ENCODE results near the gene RAB7A. TPM values are rescaled to one million over a fixed set of nuclear protein-coding genes. Genes with fewer than 3 reads are reported as not detected.

The RAB7A gene
- total and polyA plus RNA-seq, 2 of the 13 experiments (the other 11 are each of a cell fraction or from before 2014, with no cell fraction given) = 26.5 to 182 TPM

DNA sequence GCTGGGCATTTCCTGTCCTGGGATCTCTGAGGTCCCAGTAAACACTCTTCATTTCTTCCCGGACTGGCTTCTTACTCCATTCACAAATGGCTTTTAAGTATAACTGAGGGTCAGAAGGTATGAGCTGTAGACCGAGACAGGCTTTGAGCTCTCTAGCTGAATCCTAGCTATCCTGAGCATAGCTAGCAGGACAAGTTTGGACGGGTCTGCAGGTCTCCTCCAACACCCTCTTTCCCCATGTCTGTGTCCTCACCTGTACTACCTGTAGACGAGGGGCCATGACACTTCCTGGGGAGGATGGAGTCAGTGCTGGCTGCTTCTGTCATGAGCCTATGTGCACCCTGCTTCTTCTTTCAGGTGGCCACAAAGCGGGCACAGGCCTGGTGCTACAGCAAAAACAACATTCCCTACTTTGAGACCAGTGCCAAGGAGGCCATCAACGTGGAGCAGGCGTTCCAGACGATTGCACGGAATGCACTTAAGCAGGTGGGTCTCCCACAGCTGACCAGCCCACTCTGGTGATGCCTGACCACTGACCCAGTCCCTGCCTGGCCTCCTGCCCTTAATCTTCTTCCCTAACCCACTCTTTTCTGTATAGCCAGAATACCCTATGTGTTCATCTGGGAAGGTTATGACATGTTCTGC, 81.3 kb downstream of the RAB7A start:
- Histone ChIP-seq H3K27ac (ENCODE audit: extremely low read length, insufficient read depth, low read length) (no peak overlapping the region), H4K20me1 (ENCODE audit: insufficient read depth, low read length) (peaks cover 3% of the 10 kb centered on the region; the same call in 1 of the 2 replicates), H3K9me3 (ENCODE audit: low read length) (no peaks in the 10 kb centered on the region), H3K4me3 (replicated peaks in 1 of 3; ENCODE audit: insufficient read depth in 1 of 3, low read depth in 2 of 3, low read length in 3 of 3) (no peak overlapping the region), H3K27me3 (ENCODE audit: control insufficient read depth in 1 of 2, insufficient read depth in 2 of 2, low read length in 2 of 2) (no peaks in the 10 kb centered on the region), H3K4me1 (ENCODE audit: insufficient read depth, low read length) (no peaks in the 10 kb centered on the region), H3K4me2 (ENCODE audit: low read depth, low read length) (no peak overlapping the region), H3K36me3 (replicated peaks in 1 of 2; ENCODE audit: control insufficient read depth in 1 of 2, insufficient read depth in 2 of 2, low read length in 2 of 2) (peaks cover 31 to 75% of the 10 kb centered on the region in 2 experiments), H3K79me2 (ENCODE audit: insufficient read depth, low read length) (no peaks in the 10 kb centered on the region), H3K9ac (ENCODE audit: insufficient read depth, low read depth, low read length) (no peak overlapping the region), H2AFZ (ENCODE audit: low read length) (no peak overlapping the region)
- ATAC-seq (no peak), FAIRE-seq (no peak), DNase-seq (ENCODE audit: low spot score) (no peak)
- WGBS (ENCODE audit: low lambda C conversion rate) = 100% methylated on average over 9 of the region's 9 CpGs
- no TSS peak for BruUV-seq (replicated peaks)
- ChIA-PET CTCF (ENCODE audit: low intra/inter-chr PET ratio, low total read pairs) (no interaction called here), POLR2A (no interaction called here)
- TF ChIP-seq ZNF549 (CRISPR knock-in tag; IDR thresholded peaks at IDR 0.05) (no peak), KLF6 (CRISPR knock-in tag; IDR thresholded peaks at IDR 0.05) (no peak), ZNF615 (CRISPR knock-in tag; IDR thresholded peaks at IDR 0.05; ENCODE audit: borderline replicate concordance) (no peak), ZEB1 (IDR thresholded peaks at IDR 0.05; ENCODE audit: insufficient replicate concordance, low read depth) (no peak), MLXIP (CRISPR knock-in tag; IDR thresholded peaks at IDR 0.05; ENCODE audit: borderline replicate concordance) (no peak), POLR2AphosphoS5 (IDR thresholded peaks at IDR 0.05; ENCODE audit: low read depth, low read length) (no peak), NFKBIZ (CRISPR knock-in tag; IDR thresholded peaks at IDR 0.05) (no peak)
- in situ Hi-C loops (cut with HindIII; ENCODE audit: extremely low pct_ligation_motif_present, low pct_unique_long_range_greater_than_20kb) (loop anchor here (10.0 kb wide), 1 partner anchor 133 kb away; no protein-coding TSS in a partner anchor), intact Hi-C loops (cut with micrococcal nuclease; ENCODE audit: unreplicated experiment) (no loop called here)
